ENCODE data around the gene ATXN2. TPM values are rescaled to one million over a fixed set of nuclear protein-coding genes. Genes with fewer than 3 reads are reported as not detected.
"Not testable (repeated sequence)": the region's sequence is repeated elsewhere in the genome, so short reads cannot be mapped to it uniquely, and the experiment has no call there.

Gene ATXN2
- total RNA-seq, 4 donors from 2014 or later: 20.4 to 28.1 (median 22.2) TPM

- Histone ChIP-seq H3K27me3 (no peaks in the 10 kb centered on the region), H3K4me3 (no peak overlapping the region), H3K4me1 (peaks cover 9 to 11% of the 10 kb centered on the region in 2 donors), H3K27ac (peak overlapping the region in 2 of 4 donors; percentile 52 to 58), H3K9me3 (no peaks in the 10 kb centered on the region), H3K36me3 (no peaks in the 10 kb centered on the region)
- ATAC-seq (peak in 1 of 2 donors; percentile 30), DNase-seq (no peak)
- TF ChIP-seq POLR2A (IDR thresholded peaks at IDR 0.05): no peak
- TF ChIP-seq CTCF (IDR thresholded peaks at IDR 0.05 in 4 of 5, conservative IDR thresholded peaks at IDR 0.05 in 1 of 5): no peak
- intact Hi-C loops (cut with DNase I; ENCODE audit: low total_unique reads) (no loop called here), in situ Hi-C loops (cut with MboI; ENCODE audit: low sequenced_read_pairs in 4 of 4) (no loop called here)
Measured at GRCh38 chr12:111635524-111635923, 36.4 kb upstream of the ATXN2 start.

DNA sequence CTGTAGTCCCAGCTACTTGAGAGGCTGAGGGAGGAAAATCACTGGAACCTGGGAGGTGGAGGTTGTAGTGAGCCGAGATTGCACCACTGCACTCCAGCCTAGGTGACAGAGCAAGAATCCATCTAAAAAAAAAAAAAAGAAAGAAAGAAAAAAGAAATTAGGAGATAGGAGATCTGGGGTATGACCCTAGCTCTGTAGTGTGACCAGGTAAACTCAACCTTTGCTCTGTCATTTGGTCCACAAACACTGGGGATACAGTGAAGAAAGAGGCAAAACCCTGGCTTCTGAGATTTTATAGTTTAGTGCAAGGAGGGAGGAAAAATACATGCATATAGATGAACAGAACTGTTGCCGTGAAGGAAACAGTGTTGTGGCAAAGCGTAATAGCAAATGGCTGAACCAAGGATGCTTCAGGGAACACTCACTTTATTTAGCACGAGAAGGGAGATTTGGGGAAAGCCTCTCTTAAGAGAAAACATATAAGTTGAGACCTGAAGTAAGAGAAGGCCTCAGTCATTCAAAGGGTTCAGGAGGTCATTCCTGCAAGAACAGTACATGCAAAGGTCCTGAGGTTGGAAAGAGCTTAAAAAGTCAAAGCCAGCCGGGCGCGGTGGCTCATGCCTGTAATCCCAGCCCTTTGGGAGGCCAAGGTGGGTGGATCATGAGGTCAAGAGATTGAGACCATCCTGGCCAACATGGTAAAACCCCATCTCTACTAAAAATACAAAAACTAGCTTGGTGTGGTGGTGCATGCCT, 29.6 kb upstream of the ATXN2 start:
- intact Hi-C loops (cut with DNase I; ENCODE audit: low total_unique reads) (no loop called here), in situ Hi-C loops (cut with MboI; ENCODE audit: low sequenced_read_pairs in 4 of 4) (no loop called here)
- no peak overlapping the region for H3K27ac ChIP-seq
- ATAC-seq: no peak
- no peaks in the 10 kb centered on the region for H3K27me3 ChIP-seq
- H3K36me3 ChIP-seq: no peaks in the 10 kb centered on the region
- H3K9me3 ChIP-seq: no peaks in the 10 kb centered on the region
- DNase-seq: no peak
- H3K4me1 ChIP-seq: no peaks in the 10 kb centered on the region
- H3K4me3 ChIP-seq: no peak overlapping the region
- no peak for TF ChIP-seq POLR2A (IDR thresholded peaks at IDR 0.05)
- TF ChIP-seq CTCF (IDR thresholded peaks at IDR 0.05 in 4 of 5, conservative IDR thresholded peaks at IDR 0.05 in 1 of 5): no peak

DNA sequence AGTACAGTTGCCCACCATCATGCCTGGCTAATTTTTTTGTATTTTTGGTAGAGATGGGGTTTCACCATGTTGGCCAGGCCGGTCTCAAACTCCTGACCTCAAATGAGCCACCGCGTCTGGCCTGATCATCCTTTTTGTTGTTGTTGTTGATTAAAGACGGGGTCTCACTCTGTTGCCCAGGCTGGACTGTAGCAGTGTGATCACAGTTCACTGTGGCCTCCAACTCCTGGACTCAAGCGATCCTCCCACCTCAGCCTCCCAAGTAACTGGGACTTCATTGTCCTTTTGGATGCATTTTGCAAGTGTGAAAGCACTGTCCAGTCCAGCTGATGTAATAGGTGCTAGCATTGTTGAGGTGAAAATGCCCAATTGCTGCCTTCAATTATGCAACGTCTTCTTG, 27.1 kb upstream of the ATXN2 start:
- in situ Hi-C loops (cut with MboI; ENCODE audit: low sequenced_read_pairs in 4 of 4): no loop called here

DNA sequence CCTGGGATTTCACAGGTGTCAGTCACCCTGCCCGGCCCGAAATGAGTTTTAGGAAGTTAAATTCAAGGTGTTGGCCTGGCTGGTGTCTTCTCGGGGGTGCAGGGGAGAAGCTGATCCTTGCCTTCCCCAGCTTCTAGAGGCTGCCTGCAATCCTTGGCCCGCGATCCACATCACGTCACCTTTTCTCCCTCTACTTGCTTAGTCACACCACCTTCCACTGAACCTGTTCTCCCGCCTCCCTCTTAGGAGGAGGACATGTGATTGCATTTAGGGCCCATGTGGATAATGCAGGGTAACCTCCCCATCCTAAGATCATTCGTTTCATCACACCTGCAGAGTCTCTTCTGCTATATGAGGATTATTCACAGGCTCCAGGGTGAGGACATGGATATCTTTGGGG, 25.4 kb upstream of the ATXN2 start:
- H3K36me3 ChIP-seq: no peaks in the 10 kb centered on the region
- in situ Hi-C loops (cut with MboI; ENCODE audit: low sequenced_read_pairs in 4 of 4): no loop called here
- H3K4me1 ChIP-seq: no peaks in the 10 kb centered on the region
- H3K27ac ChIP-seq: no peak overlapping the region
- intact Hi-C loops (cut with DNase I; ENCODE audit: low total_unique reads): no loop called here
- no peaks in the 10 kb centered on the region for H3K27me3 ChIP-seq
- no peak overlapping the region for H3K4me3 ChIP-seq
- no peaks in the 10 kb centered on the region for H3K9me3 ChIP-seq
- no peak for DNase-seq
- ATAC-seq: no peak
- no peak for TF ChIP-seq CTCF (IDR thresholded peaks at IDR 0.05 in 4 of 5, conservative IDR thresholded peaks at IDR 0.05 in 1 of 5)
- no peak for TF ChIP-seq POLR2A (IDR thresholded peaks at IDR 0.05)

More for the DNA sequence above, 27.1 kb upstream of the ATXN2 start:
- TF ChIP-seq CTCF (IDR thresholded peaks at IDR 0.05 in 4 of 5, conservative IDR thresholded peaks at IDR 0.05 in 1 of 5) (no peak), POLR2A (IDR thresholded peaks at IDR 0.05) (no peak)
- DNase-seq (no peak), ATAC-seq (no peak)
- no peak overlapping the region for H3K4me3 ChIP-seq
- H3K36me3 ChIP-seq: no peaks in the 10 kb centered on the region
- H3K4me1 ChIP-seq: no peaks in the 10 kb centered on the region
- H3K27me3 ChIP-seq: no peaks in the 10 kb centered on the region
- H3K27ac ChIP-seq: no peak overlapping the region
- intact Hi-C loops (cut with DNase I; ENCODE audit: low total_unique reads): no loop called here
- no peaks in the 10 kb centered on the region for H3K9me3 ChIP-seq

GRCh38 chr12:111617841-111618240, 18.7 kb upstream of the ATXN2 start:
- H3K27me3 ChIP-seq; intact Hi-C loops (cut with DNase I; ENCODE audit: low total_unique reads); H3K4me3 ChIP-seq; in situ Hi-C loops (cut with MboI; ENCODE audit: low sequenced_read_pairs in 4 of 4); H3K27ac ChIP-seq; H3K36me3 ChIP-seq; H3K9me3 ChIP-seq; ATAC-seq; H3K4me1 ChIP-seq; DNase-seq: not testable (repeated sequence)
